ENCODE measurements around the gene BLOC1S1.

BLOC1S1 gene

GRCh38 chr12:55695349-55695748 lies 20.5 kb upstream of the BLOC1S1 start:
- TF ChIP-seq CTCF (IDR thresholded peaks at IDR 0.05), result no peak
- no peaks in the 10 kb centered on the region for H3K36me3 ChIP-seq

DNA sequence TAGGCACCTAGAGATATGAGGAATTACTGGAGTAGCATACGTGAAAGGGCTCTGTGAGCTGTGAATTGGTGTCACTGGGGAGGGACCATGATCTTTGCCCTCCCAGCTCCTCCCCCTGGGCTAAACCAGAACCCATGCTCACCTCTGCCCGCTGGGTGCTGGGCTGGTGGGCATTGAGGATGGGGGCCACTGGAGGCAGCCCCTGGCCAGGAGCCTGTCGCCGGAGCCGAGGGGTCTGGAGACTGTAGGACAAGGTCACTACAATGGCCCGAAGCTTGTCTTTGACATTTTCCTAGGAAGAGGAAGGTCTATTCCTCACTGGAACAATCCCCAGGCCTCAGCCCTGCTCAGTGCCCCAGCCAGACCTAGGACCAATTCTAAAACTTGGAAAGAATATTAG lies 19.7 kb upstream of the BLOC1S1 start:
- no peak overlapping the region for H3K4me3 ChIP-seq (ENCODE audit: low read depth in 1 of 2, low read length in 1 of 2)
- no peaks in the 10 kb centered on the region for H3K36me3 ChIP-seq
- no peaks in the 10 kb centered on the region for H3K27me3 ChIP-seq
- no peak overlapping the region for H3K27ac ChIP-seq
- H3K4me1 ChIP-seq (ENCODE audit: control insufficient read depth in 1 of 2, insufficient read depth in 1 of 2, low read depth in 1 of 2, low read length in 1 of 2), result no peaks in the 10 kb centered on the region
- TF ChIP-seq CTCF (IDR thresholded peaks at IDR 0.05), result no peak
- H3K9me3 ChIP-seq, result no peaks in the 10 kb centered on the region

More at GRCh38 chr12:55695349-55695748, 20.5 kb upstream of the BLOC1S1 start:
- H3K4me1 ChIP-seq (ENCODE audit: control insufficient read depth in 1 of 2, insufficient read depth in 1 of 2, low read depth in 1 of 2, low read length in 1 of 2), result no peaks in the 10 kb centered on the region
- no peak overlapping the region for H3K27ac ChIP-seq
- no peaks in the 10 kb centered on the region for H3K9me3 ChIP-seq
- H3K4me3 ChIP-seq (ENCODE audit: low read depth in 1 of 2, low read length in 1 of 2), result no peak overlapping the region
- H3K27me3 ChIP-seq, result no peaks in the 10 kb centered on the region

GRCh38 chr12:55696796-55697462 lies 18.9 kb upstream of the BLOC1S1 start:
- no peak for TF ChIP-seq CTCF (IDR thresholded peaks at IDR 0.05)
- Histone ChIP-seq H3K4me1 (ENCODE audit: control insufficient read depth in 1 of 2, insufficient read depth in 1 of 2, low read depth in 1 of 2, low read length in 1 of 2) (no peaks in the 10 kb centered on the region), H3K9me3 (no peaks in the 10 kb centered on the region), H3K4me3 (ENCODE audit: low read depth in 1 of 2, low read length in 1 of 2) (no peak overlapping the region), H3K27ac (no peak overlapping the region), H3K36me3 (no peaks in the 10 kb centered on the region), H3K27me3 (no peaks in the 10 kb centered on the region)

GRCh38 chr12:55697686-55698085 lies 18.2 kb upstream of the BLOC1S1 start:
- TF ChIP-seq CTCF (IDR thresholded peaks at IDR 0.05), result no peak
- Histone ChIP-seq H3K9me3 (no peaks in the 10 kb centered on the region), H3K27ac (no peak overlapping the region), H3K4me1 (ENCODE audit: control insufficient read depth in 1 of 2, insufficient read depth in 1 of 2, low read depth in 1 of 2, low read length in 1 of 2) (no peaks in the 10 kb centered on the region), H3K27me3 (no peaks in the 10 kb centered on the region), H3K4me3 (ENCODE audit: low read depth in 1 of 2, low read length in 1 of 2) (no peak overlapping the region), H3K36me3 (no peaks in the 10 kb centered on the region)

- no peaks in the 10 kb centered on the region for H3K9me3 ChIP-seq
- H3K36me3 ChIP-seq, result no peaks in the 10 kb centered on the region
- no peaks in the 10 kb centered on the region for H3K4me1 ChIP-seq (ENCODE audit: control insufficient read depth in 1 of 2, insufficient read depth in 1 of 2, low read depth in 1 of 2, low read length in 1 of 2)
- no peaks in the 10 kb centered on the region for H3K27me3 ChIP-seq
- TF ChIP-seq CTCF (IDR thresholded peaks at IDR 0.05), result no peak
- no peak overlapping the region for H3K4me3 ChIP-seq (ENCODE audit: low read depth in 1 of 2, low read length in 1 of 2)
- H3K27ac ChIP-seq, result no peak overlapping the region
Measured at GRCh38 chr12:55698241-55698955, 17.4 kb upstream of the BLOC1S1 start.
